SK-N-SH treated with all-trans-retinoic acid at 6 μM for 48 hours (cell line): ENCODE measurements around the gene AGBL1.

Experiments used
- ARNTL ChIP-seq: fragments of 450-650 bp; formaldehyde crosslinking; IDR thresholded peaks from 2 replicates; pipeline ENCODE4 v1.5.0; 2020; ENCODE audit warnings: low read depth, mild to moderate bottlenecking, moderate library complexity, borderline replicate concordance
- RARB ChIP-seq: fragments of 250-450 bp; sonication (Bioruptor Pico); IDR thresholded peaks from 2 replicates; pipeline ENCODE4 v1.8.0; 2021; ENCODE audit warnings: mild to moderate bottlenecking, moderate library complexity

- TF ChIP-seq RARB (CRISPR knock-in tag) = no peak
- TF ChIP-seq ARNTL = no peak
Observed at GRCh38 chr15:86329311-86330013, 249.8 kb downstream of the AGBL1 start.
